WERI-Rb-1 (cell line): Measurements from ENCODE around the gene GINS3.
A peak's percentile ranks its signal among the peaks of the same experiment; 100 is the strongest.

ENCODE experiments used
- DNase-seq: peaks from one replicate; pipeline ENCODE4 v3.0.0-alpha.2; 2020
- H3K27ac ChIP-seq: fragments of 250-450 bp; sonication (Bioruptor Pico); 2 replicates; pipeline ENCODE4 v1.5.1; 2020; ENCODE audit warnings: mild to moderate bottlenecking, moderate library complexity
- H3K27me3 ChIP-seq: fragments of 250-450 bp; sonication (Bioruptor Pico); 2 replicates; pipeline ENCODE4 v1.5.1; 2021; ENCODE audit warnings: mild to moderate bottlenecking, low read depth, moderate library complexity; ENCODE audit not compliant: insufficient read depth, severe bottlenecking
- H3K36me3 ChIP-seq: fragments of 250-450 bp; sonication (Bioruptor Pico); 2 replicates; pipeline ENCODE4 v1.5.1; 2020; ENCODE audit warnings: mild to moderate bottlenecking, moderate library complexity
- H3K4me3 ChIP-seq: 2 replicates; pipeline ENCODE4 v1.5.1; 2011; ENCODE audit warnings: low read depth, mild to moderate bottlenecking, control low read depth, low read length
- H3K9me3 ChIP-seq: fragments of 250-450 bp; sonication (Bioruptor Pico); 2 replicates; pipeline ENCODE4 v1.5.1; 2021; ENCODE audit warnings: mild to moderate bottlenecking, moderate library complexity; ENCODE audit not compliant: severe bottlenecking
- TF ChIP-seq, protein P1 (sequence below): IDR thresholded peaks from 2 replicates; pipeline ENCODE4 v1.5.1; 2011; ENCODE audit warnings: low read depth, mild to moderate bottlenecking, control low read depth, inconsistent platforms, low read length

The GINS3 gene

DNA sequence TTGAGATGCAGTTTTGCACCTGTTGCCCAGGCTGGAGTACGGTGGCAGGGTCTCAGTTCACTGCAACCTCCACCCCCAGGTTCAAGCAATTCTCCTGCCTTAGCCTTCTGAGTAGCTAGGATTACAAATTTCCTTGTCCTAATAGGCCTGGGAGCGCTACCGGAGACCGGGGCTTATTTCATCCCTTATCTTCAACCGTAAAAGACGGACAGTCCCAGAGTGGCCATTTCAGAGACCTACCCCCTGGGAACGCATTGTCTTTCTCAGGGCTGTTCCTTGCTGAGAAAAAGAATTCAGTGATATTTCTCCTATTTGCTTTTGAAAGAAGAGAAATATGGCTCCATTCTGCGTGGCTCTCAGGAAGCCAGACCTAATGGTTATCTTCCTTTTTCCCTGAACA, 39.6 kb upstream of the GINS3 start:
- peak; percentile 35 for DNase-seq
- TF ChIP-seq, protein P1, sequence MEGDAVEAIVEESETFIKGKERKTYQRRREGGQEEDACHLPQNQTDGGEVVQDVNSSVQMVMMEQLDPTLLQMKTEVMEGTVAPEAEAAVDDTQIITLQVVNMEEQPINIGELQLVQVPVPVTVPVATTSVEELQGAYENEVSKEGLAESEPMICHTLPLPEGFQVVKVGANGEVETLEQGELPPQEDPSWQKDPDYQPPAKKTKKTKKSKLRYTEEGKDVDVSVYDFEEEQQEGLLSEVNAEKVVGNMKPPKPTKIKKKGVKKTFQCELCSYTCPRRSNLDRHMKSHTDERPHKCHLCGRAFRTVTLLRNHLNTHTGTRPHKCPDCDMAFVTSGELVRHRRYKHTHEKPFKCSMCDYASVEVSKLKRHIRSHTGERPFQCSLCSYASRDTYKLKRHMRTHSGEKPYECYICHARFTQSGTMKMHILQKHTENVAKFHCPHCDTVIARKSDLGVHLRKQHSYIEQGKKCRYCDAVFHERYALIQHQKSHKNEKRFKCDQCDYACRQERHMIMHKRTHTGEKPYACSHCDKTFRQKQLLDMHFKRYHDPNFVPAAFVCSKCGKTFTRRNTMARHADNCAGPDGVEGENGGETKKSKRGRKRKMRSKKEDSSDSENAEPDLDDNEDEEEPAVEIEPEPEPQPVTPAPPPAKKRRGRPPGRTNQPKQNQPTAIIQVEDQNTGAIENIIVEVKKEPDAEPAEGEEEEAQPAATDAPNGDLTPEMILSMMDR = no peak
- no peaks in the 10 kb centered on the region for H3K36me3 ChIP-seq
- no peak overlapping the region for H3K4me3 ChIP-seq
- H3K9me3 ChIP-seq = peaks cover 16% of the 10 kb centered on the region
- no peaks in the 10 kb centered on the region for H3K27me3 ChIP-seq
- 0 out of 2 replicates have a peak overlapping the region, but pooled peaks have one; percentile 1 for H3K27ac ChIP-seq

DNA sequence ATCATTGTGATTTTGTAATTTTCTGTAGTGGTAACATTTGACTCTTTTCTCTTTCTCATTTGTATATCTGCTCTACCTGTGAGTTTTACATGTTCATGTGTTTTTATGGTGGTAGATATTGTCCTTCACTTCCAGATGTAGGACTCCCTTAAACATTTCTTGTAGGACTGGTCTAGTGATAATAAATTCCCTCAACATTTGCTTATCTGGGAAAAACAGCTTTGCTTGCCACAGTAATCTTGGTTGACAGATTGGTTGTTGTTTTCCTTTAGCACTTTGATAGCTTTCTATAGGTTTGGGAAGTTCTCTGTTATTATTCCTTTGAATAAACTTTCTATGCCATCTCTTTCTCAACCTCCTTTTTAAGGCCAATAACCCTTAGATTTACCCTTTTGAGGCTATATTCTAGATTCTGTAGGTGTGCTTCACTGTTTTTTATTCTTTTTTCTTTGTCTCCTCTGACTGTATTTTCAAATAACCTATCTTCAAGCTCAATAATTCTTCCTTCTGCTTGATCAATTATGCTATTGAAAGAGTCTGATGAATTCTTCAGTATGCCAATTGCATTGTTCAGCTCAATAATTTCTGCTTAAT, 32.1 kb upstream of the GINS3 start:
- H3K27ac ChIP-seq = no peak overlapping the region
- no peaks in the 10 kb centered on the region for H3K36me3 ChIP-seq
- H3K4me3 ChIP-seq = no peak overlapping the region
- peaks cover 5% of the 10 kb centered on the region for H3K9me3 ChIP-seq
- DNase-seq = no peak
- TF ChIP-seq, protein P1 = no peak
- H3K27me3 ChIP-seq = no peaks in the 10 kb centered on the region

DNA sequence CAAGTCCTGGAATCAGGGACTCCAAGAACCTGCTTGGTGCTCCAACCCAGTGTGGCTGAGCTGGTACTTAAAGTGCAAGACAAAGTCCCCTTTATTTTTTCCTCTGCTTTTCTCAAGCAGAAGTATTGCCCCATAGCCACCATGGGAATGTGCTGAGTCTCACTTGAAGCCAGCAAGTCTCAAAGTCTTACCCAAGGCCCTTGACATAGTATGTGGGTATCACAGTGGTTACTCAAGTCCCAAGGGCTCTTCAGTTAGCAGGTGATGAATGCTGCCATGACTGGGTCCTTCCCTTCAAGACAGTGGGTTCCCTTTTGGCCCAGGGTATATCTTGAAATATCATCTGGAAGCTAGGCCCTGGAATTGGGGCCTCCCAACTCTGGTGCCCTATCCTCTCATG, 30.5 kb upstream of the GINS3 start:
- TF ChIP-seq, protein P1 = no peak
- Histone ChIP-seq H3K4me3 (no peak overlapping the region), H3K27me3 (no peaks in the 10 kb centered on the region), H3K9me3 (peaks cover 5% of the 10 kb centered on the region), H3K36me3 (no peaks in the 10 kb centered on the region), H3K27ac (no peak overlapping the region)
- DNase-seq = no peak

DNA sequence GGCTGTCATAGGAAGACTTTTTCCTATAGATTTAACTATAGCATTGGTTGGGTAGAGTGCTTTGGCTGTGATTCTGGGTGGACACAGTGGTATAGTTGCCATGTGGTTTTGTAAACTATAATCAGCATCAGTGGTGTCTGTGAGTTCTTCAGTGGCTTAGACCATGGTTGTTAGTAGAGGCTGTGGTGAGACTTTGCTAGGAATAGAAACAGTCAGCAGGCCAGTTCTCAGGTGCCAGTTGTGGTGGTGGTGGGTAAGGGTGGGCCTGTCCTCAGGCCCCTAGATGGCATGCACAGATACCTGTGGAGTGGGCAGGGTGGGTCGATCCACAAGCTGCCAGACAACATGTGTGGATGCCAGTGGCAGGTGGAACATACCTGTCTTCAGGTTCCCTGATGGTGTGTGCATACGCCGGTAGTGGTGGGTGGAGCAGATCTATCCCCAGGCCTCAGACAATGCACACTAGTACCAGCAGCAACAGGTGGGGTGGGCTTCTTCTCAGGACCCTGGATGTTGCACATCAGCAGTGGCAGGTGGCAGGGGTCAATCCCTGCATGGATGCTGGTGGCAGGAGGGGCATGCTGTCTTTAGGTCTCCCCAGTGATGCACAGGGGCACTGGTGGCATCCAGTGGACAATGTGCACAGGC, 28.4 kb upstream of the GINS3 start:
- Histone ChIP-seq H3K27me3 (no peaks in the 10 kb centered on the region), H3K27ac (no peak overlapping the region)
- TF ChIP-seq, protein P1 = no peak

DNA sequence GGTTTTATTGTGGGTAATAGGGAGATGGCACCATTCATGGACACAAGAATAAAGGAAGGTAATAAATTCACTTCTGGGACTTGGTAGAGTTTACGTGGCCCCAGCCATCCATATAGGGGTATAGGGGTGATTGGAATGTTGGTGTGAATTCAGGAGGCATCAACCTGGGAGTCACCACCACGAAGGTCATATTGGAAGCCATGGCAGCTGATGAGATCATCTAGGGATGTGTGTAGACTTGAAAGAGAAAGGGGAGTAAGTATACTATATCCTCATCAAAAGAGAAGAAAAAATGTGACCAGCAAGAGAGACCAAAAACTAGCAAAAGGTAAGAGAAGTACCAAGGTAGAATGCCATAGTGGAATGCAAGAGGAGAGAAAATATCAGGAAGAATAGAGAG, 26.6 kb upstream of the GINS3 start:
- no peak for DNase-seq
- peak overlapping the region; percentile 16 for H3K27ac ChIP-seq
- peaks cover under 1% of the 10 kb centered on the region for H3K9me3 ChIP-seq
- no peak overlapping the region for H3K4me3 ChIP-seq
- no peaks in the 10 kb centered on the region for H3K36me3 ChIP-seq
- TF ChIP-seq, protein P1 = no peak
- H3K27me3 ChIP-seq = no peaks in the 10 kb centered on the region

More for the DNA sequence above, 28.4 kb upstream of the GINS3 start:
- Histone ChIP-seq H3K36me3 (no peaks in the 10 kb centered on the region), H3K4me3 (no peak overlapping the region), H3K9me3 (peaks cover 5% of the 10 kb centered on the region)
- DNase-seq = no peak
